HG03354 (cell line): ENCODE results near the gene MAZ.
"Not testable (repeated sequence)": the region's sequence is repeated elsewhere in the genome, so short reads cannot be mapped to it uniquely, and the experiment has no call there.

Experiments
- ATAC-seq: cut with Tn5 transposase; IDR thresholded peaks from one replicate; pipeline ENCODE4 v1.9.1; 2021; ENCODE audit warnings: mild to moderate bottlenecking; ENCODE audit not compliant: unreplicated experiment, poor library complexity, severe bottlenecking

The MAZ gene

DNA sequence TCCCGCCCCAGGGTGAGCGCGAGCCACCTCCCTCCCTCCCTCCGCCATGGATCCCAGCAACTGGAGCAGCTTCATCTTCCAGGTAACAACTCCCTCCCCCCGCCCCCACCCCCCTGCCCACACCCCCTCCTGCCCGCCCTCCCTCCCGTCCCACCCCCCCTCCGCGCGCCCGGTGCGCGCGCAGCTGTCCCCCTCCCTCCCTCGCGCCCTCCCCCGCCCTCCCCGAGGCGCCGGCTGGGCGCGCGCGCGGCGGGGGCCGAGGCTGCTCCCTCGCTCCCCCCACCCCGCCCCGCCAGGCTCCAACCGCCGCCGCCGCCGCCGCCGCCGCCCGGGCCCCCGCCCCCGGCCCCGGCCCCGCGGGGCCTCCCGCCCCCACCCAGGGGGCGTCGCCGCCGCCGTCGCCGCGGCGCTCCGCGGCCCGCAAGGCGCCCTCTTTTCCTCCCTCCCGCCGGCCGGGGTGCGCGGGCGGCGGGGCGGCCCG, at the start of gene MAZ:
Gene MAZ, plus strand, starts transcription at position 431 of the 481 bp plus-strand sequence. CDS start 173 bp downstream, outside the sequence.
- ATAC-seq: no peak

DNA sequence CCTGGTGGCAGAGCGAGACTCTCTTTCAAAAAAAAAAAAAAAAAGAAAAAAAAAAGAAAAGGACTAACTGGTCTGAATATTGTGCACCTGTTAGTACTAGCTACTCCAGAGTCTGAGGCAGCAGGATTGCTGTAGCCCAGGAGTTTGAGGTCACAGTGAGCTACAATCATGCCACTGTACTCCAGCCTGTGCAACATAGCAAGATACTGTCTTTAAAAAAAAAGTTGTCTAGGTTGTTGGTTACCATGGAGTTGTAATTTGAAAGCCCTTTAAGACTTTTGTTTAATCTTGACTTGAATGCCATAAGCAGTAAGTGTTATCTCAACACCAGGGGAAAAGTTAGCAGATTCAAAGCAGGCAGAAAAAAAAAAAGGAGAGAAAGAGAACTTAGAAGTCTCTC, 49.7 kb upstream of the MAZ start:
- ATAC-seq: no peak

DNA sequence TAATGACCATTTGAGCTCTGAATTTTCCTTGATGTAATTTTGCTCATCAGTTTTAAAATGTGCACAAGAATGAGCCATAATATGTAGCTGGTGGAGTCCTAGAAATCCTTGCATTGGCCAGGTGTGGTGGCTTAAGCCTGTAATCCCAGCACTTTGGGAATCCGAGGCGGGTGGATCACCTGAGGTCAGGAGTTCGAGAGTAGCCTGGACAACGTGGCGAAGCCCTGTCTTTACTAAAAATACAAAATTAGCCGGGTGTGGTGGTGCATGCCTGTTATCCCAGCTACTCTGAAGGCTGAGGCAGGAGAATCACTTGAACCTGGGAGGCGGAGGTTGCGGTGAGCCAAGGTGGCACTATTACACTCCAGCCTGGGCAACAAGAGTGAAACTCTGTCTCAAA, 49.2 kb upstream of the MAZ start:
- ATAC-seq: not testable (repeated sequence)

DNA sequence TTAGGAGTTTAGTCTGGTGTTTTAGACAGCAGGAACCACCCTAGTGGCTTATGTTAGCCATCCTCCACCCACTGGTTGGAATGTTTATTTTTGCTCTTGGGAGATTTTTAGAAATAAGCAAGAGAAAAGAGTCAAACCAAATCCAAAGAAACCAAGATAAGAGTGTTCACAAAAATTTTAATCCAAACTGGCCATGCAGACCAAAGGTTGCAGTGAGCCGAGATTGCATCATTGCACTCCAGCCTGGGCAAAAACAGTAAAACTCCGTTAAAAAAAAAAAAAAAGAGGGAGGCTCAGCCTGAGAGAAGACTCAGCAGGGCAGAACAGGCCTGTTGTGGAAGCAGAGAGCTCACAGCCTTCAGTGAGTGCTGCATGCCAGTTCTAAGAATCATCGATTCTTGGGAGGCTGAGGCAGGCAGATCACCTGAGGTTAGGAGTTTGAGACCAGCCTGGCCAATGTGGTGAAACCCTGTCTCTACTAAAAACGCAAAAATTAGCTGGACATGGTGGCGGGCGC, 48.3 kb upstream of the MAZ start:
- ATAC-seq: no peak

DNA sequence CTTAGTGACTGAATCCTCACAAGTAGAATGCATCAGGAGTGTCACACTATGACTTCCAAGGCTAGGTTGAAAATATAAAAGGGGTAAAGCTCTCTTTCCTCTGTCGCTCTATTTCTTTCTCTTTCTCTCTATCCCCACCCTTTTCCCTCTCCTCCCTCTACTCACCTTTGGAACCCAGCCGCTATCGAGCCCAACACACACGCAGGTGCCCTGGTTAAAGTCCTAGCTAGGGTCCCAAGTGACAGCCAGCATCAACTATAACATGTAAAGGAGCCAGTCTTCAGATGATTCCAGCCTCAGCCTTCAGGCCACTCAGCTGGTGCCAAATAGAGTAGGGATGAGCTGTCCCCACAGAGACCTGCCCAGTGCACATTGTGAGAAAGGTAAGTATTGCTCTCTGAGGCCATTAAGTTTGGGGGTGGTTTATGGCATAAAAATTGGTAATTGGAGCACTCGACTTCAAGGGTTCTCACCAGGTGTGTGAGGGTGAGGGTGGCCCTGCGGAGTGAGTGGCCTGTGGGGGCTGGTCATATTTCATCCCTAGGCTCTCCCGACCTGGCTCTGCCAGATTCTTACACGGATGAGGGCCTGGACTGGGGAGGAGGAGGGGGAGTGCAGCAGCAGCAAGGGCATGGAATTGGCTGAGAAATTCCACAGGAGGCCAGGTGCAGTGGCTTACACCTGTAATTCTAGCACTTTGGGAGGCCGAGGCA, 45.6 kb upstream of the MAZ start:
- no peak for ATAC-seq

DNA sequence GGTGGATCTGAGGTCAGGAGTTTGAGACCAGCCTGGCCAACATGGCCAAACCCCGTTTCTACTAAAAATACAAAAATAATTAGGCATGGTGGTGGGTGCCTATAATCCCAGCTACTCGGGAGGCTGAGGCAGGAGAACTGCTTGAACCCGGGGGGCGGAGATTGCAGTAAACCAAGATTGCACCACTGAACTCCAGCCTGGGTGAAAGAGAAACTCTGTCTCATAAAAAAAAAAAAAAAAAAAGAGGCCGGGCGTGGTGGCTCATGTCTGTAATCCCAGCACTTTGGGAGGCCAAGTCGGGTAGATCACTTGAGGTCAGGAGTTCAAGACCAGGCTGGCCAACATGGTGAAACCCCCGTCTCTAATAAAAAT, 45.1 kb upstream of the MAZ start:
- ATAC-seq: not testable (repeated sequence)

DNA sequence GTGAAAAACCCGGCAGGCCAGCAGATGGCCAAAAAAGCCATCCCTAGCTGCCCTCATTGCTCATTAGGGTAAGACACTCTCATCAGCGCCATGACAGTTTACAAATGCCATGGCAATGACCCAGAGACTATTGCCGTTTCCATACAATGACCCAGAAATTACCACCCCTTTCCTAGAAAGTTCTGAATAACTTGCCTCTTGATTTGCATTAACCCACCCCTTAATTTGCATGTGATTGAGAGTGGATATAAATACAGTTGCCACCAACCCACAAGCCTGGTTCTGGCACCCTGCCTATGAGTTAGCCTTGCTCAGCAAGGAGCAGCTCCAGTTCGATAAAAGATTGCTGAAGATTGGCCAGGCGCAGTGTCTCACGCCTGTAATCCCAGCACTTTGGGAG, 44.4 kb upstream of the MAZ start:
- ATAC-seq: no peak

DNA sequence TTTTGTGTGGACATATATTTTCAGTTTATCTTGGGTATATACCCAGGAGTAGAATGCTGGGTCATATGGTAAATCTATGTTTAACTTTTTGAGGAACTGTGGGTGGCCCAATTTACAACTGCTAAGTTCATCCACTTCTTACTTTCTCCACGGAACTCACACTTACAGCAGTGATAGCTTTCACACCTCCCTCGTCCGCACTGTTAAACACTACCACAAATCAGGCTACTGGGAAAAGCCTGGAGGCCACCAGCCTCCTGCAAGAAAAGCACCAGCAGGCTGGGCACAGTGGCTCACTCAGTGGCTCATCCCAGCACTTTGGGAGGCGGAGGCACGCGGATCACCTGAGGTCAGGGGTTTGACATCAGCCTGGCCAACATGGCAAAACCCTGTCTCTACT, 43.0 kb upstream of the MAZ start:
- ATAC-seq: no peak

DNA sequence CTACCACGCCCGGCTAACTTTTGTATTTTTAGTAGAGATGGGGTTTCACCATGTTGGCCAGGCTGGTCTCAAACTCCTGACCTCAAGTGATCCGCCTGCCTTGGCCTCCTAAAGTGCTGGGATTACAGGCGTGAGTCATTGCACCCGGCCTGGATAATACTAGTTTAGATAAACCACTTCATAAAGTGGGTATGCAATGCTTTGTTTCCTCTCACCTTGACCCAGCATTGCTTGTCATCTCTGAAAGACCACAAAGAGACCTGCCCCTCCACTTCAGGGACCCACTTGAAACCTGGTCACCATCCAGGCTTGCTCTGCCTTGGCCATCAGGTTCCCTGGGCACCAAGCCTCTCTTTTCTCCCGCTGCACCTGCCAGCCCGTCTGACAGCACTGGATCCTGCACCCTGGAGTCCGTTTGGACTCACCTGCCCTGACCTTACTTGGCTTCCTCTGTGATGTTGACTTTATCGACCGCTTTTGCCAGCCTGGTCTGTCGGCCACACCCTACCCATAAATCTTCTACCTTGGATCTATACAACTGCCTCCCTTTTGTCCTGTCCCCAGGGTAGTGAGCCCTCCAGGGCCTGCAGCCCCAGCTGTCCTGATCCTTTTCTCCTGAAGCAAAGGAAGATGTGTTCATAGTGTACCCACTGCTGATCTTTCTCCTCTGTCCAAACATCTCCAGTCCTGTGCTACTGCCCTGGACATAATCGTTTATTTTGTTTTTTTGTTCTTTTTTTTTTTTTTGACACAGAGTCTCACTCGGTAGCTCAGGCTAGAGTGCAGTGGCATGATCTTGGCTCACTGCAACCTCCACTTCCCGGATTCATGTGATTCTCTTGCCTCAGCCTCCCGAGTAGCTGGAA, 40.9 kb upstream of the MAZ start:
- no peak for ATAC-seq

DNA sequence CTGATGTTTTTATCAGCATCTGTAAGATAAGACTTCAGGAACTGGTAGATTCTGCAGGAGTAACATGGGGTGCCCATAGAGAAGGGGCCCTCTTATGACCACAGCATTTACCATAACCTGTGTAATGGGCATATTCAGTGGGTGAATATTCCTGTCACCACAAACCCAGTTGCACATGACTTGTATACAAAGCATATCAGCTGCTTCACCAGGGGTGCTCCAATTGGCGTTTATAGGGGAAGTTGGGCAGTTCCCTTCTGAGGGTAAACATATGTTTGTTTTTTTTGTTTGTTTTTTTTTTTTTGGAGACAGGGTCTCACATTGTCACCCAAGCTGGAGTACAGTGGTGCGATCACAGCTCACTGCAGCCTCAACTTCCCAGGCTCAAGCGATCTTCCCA, 39.8 kb upstream of the MAZ start:
- no peak for ATAC-seq

DNA sequence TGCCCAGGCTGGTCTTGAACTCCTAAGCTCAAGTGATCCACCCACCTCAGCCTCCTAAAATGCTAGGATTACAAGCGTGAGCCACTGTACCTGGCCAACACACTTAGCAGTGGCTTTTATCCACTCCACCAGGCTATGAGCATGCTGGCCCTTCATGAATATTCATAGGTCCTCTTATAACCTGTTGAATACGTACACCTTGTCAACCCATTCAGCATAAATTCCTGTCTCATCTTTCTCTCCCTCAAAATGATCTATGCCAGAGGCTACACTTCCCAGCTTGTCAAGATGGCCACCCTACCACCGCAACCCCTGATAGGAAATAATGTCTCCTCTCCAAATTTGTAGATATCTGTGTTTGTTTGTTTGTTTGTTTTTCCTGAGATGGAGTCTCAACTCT, 39.3 kb upstream of the MAZ start:
- ATAC-seq: no peak

DNA sequence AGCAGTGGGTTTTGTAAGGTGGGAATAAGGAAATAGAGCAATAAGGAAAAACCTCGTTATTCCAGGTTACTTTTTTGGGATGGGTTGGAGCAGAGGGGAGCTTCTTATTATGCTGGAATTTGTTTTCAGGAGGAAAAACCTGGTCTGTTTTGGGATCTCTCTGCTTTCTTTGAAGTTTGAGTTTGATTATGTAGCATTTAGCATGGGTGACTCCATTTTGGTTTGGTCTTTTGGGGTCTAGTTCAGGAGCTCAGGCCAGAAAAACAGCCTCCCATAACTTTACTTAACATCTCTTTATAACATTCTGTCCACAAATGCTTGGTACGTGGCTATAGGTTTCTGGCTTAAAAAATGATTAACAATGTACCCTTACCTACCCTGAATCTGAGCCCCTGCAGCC, 36.8 kb upstream of the MAZ start:
- no peak for ATAC-seq

DNA sequence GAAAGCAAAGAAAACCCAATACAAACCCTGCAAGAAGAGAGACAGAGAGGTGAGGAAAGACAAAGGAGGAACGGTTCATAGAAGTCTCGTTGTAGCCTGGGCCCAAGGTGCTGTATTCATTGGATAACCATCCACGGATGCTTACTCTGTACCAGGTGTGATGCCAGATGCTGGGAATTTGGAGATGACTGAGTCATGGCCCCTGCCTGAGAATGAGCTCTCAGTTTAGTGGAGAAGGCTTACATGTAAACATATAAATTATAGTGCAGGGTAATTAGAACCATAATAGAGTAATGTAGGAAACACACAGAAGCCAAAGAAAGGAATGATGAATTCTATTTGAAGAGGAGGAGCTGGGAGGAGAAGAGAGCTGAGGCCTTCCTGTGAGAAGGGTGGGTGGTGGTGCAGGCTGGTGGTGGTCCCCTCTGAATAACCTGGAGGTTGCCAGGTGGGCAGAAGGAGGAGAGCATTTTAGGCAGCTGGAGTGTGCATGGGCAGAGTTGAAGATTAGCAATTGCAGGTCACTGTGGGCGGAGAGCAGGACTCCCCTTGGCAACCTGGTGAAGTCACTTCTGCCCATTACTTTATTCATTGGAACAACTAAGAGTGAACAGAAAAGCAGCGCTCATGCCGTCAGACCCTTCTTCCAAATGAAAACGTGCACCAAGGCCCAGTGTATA, 35.9 kb upstream of the MAZ start:
- ATAC-seq: no peak

DNA sequence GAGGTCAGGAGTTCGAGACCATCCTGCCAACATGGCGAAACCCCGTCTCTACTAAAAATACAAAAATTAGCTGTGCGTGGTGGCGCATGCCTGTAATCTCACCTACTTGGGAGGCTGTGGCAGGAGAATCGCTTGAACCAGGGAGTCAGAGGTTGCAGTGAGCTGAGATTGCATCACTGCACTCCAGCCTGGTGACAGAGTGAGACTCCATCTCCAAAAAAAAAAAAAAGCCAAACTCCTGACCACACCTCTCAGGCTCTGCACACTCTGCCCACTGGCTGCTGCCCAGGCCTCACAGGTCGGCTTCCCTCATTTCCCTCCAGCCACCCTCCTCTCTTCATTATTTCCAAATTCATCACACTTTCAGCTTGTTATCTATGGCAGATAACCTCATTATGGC, 34.0 kb upstream of the MAZ start:
- not testable (repeated sequence) for ATAC-seq

DNA sequence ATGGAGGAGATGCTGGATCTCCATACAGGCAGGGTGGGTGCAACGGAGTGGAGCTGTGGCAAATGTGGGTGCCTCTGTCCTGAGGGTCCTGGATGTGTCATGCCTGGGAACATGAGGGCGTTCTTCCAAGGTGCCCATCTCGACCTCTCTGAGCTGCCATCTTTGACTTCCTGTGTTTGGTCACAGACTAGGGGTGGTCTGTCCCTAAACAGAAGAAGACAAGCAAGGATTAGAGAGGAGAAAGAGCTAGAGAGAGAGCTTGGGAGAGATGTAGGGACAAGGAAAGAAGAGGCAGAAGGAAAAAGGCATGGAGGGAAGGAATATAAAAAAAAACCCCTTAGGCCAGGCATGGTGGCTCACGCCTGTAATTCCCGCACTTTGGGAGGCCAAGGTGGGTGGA, 31.6 kb upstream of the MAZ start:
- ATAC-seq: no peak

DNA sequence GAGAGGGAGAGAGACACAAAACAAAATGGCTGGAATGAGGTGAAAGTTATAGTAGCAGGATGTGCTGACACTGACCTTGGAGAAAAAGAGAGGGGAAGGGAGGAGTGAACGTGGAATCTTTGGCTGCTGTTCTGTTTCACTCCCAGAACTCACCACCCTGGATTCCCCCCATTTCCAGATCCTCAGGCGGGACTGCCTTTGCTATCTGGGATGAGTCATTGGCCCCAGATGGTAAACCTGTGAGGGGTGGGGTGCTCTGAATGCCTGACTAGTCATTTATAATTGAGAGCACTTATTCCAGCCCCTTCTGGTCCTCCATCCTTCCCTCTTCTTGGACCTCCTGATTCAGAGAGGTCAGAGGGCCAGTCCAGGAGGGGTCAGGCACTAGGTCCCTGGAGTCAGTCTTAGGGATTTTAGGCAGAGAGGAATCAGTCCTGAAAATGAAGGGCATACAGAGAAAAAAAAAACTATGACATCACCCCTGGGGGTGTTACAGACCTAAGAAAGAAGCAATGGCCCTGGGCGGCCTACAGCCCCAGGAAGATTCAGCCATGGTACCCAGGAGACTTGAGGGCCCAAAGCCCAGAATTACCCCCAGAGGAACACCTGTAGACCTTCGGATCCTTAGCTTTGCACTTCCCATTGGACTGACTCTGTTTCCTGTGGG, 30.5 kb upstream of the MAZ start:
- ATAC-seq: no peak

DNA sequence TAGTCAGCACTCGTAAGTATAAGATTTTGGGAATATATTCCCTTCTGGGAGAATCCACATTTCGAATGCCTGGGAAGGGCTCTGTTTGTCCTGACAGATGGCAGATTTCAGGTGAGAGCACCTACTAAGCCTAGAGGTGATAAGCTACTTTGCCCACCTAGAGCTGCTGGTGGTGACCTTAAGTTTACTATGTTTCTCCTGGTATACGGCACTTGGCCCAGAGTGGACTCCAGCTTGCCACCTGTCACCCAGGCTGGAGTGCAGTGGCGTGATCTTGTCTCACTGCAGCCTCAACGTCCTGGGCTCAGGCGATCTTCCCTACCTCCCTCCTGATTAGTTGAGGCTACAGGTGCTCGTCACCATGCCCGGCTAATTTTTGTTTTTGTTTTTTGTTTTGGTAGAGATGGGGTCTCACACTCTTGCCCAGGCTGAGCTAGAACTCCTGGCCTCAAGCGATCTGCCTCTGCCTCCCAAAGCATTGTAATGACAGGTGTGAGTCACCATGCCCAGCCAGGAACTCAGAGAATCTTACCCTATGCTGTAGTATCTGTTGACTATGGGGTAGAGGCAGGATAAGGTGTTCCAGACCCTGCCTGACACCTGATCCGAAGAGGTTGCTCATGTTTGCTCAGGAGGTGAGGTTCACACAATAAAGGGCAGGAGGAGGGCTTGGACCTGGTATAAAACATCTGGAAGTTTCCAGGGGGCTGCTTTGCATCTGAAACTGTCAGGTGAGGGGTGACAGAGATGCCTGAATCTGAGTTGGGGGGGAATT, 28.6 kb upstream of the MAZ start, which contains the start of gene ZG16:
Gene ZG16, plus strand, starts transcription at position 681 of the 775 bp plus-strand sequence. CDS start 1,011 bp downstream, outside the sequence.
- no peak for ATAC-seq

DNA sequence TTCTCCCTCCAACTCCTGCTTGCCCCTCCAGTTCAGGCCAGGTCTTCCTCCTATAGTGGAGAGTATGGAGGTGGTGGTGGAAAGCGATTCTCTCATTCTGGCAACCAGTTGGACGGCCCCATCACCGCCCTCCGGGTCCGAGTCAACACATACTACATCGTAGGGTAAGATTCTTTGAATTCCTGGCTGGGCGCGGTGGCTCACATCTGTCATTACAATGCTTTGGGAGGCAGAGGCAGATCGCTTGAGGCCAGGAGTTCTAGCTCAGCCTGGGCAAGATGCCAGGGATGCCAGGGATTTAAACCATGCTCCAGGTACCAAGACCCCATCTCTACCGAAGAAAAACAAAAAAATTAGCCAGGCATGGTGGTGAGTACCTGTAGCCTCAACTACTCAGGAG, 26.9 kb upstream of the MAZ start:
- ATAC-seq: no peak
